Suppressor macrophage treated with lipopolysaccharide for 1 hour (primary cell): ENCODE measurements around the gene BIN1.
A peak's percentile ranks its signal among the peaks of the same experiment; 100 is the strongest.

Experiments used
- DNase-seq, 3 donors: peaks; one replicate each; pipeline ENCODE4 v3.0.0-alpha.2; 2020 to 2022

The BIN1 gene

DNA sequence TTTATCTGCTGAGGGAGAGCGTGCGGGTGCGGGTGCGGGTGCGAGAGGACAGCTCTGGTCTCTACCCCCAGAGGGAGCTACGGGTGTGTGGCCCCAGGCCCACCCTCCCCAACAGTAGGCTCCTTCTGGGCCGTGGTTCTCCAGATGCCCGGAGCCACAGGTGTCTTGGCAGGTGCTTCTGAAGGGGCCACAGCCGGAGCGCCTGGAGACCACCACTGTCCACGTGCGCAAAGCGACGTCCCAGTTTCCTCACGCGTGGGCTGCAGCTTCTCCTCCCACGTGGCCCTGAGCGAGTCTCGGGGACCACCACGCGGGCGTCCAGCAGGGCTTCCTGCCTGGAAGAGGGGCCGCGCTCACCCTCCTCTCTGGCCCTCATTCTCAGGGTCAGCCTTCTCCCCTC lies 90.6 kb downstream of the BIN1 start:
- DNase-seq: no peak

DNA sequence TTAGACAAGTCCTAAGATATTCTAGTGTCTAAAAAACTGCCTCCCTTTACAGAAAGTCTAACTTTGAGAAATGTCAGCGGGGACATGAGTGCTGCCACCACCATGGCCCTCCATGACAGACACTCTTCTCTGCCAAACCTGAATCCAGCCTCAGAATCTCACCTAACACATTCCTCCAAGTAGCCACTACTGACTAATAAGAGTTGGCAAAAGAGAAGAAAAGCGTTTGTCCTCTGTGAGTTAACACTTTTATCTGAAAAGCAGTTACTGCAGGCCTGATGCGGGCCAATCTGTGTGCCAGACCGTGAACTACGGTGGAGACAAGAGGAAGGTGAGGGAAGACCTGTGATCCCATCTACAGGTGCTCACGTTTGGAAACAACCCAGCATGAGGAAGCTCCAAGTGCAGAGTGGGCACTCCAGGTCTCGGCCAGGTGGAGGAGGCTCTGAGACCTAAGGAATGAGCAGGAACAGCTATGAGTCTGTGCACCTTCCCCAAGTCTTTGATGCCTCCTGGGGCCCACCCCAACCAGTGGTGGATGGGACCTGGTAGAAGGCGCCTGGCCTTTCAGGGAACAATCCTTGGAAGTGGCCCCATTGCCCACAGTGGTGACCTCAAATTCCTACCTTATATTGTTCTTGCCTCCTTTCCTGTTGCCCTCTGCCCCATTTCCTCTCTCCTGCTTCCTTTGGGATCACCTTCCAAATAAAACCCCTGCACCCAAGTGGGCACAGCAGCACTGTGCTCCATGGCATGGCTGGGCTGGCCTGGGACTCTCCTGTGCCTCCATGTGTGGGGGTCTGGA lies 91.6 kb downstream of the BIN1 start:
- DNase-seq: no peak

DNA sequence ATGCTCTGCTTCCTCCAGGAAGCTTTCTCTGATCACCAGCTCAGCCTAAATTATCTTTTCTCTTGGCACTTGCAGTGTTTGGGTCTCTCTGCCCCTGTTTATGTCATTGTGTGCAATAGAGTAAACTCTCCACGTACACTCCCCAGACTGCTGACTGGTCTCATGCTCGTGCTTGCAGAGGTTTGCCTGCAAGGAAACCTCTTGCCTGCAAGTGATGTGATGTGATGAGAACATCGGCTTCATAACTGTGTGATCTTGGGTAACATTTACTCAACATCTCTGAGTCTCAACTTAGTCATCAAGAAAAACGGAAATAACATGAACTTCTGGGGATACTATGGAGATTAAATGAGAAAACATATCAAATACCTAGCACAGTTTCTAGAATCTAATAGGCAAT lies 92.3 kb downstream of the BIN1 start:
- peak; percentile 72 to 87 (median 83) for DNase-seq

DNA sequence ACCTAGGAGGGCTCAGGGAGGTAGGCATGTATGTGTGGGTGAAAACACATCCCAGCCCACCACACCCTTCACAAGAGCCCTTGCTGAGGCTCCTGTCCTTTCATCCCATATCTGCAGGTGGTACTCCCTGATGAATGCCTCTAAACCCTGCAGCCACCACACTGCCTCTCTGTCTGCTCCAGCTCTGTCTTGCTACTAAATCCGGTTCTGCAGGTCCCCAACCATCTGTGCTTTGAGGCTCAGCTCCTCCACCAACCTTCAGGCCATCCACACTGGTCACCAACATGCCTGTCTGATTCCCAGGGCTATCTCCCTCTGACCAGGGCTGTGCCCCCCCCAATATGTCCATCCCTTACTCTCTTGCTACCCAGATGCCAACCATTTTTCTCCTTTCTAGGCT lies 92.7 kb downstream of the BIN1 start:
- DNase-seq: no peak

DNA sequence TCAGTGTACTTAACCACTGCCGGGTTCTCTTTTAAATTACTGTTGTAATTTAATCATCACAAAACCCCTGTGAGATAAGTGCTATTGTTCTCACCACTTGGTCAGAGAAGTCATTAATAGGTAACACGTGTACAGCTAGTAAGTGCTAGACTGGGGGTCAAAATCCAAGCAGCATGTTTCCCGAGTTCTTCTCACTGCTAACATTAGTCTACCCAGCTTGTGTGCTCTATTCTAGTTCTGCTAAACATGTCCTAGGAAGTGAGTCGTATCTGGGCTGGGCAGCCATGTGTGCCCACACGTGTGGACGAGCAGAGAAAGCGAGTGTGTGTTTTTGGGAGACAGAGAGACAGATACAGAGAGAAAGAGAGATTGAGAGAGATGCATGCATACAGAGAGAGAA lies 94.1 kb downstream of the BIN1 start:
- DNase-seq: peak in 2 of 3 donors; percentile 15 to 35

DNA sequence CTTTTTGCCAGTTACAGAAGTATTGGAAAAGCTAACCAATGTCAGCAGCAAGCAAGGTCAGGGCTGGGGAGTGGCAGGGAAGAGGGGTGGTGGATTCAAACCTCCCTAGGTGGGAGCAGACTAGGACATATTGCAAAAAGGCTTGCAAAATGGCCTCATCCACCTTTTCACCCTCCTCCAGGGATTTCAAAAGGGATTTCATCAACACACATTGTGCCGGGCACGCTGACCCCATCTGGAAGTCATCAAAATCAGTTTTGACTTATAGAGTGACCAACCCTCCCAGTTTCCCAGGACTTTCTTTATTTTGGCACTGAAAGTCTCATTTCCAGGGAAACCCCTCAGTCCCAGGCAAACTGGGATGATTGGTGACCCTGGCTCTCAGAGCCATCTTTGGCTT lies 94.7 kb downstream of the BIN1 start:
- DNase-seq: no peak

DNA sequence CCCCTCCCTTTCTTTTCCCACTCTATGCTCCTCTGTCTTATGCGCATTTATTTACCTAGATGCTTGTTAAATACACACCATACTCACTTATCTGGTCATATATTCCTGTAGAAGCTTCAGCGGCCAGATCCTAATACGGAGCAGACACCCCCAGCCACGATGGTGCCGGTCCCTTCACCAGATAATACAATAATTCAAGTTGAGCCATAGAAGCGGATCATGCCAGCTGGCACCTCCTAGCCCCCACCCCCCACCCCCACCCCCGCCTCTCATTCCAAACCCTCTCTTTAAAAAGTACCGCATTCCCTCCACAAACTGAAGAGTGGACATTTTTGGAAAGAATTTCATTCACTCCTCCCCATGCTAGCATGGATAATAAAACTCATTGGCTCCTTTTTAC lies 95.2 kb downstream of the BIN1 start:
- no peak for DNase-seq

DNA sequence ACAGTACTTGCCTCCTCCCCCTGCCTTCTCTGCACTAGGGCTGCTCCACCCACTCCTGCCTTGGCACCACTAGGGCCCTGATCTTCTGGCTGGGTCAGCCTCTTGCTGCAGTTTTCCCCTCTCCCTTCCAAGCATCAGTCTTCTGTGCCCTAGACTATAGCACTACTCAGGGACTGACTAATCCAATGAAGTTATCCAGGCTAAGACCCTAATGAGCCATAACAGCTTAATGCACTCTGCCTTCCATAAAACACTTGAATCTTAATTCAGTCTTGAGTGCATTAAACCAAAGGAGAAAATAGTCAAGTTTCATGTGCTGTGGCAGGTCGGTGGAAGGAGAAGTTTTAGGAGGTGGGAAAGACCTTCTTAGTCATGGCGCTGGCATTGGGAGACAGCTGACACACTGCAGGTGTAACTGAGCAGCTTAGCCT lies 95.7 kb downstream of the BIN1 start:
- DNase-seq: peak in 1 of 3 donors; percentile 57

DNA sequence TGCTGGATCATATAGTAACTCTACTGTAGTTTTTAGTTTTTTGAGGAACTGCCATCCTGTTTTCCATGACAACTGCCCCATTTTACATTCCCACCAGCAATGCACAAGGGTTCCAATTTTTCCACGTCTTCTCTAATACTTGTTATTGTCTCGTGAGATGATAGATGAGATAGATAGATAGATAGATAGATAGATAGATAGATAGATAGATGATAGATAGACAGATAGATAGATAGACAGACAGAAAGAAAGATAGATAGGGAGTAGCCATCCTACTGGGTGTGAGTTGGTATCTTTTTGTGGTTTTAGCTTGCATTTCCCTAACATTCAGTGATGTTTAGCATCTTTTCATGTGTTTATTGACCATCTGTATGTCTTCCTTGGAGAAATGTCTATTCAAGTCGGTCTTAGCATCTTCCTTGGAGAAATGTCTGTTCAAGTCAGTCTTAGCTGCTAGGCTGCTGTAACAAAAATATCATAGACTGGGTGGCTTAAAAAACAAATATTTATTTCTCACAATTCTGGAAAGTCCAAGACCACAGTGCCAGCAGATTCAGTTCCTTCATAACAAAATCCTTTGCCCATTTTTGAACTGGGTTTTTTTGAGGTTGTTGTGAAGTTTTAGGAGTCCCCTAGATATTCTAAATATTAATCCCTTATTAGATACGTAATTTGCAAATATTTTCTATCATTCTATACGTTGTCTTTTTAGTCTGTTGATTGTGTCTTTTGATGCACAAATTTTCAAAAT lies 98.5 kb downstream of the BIN1 start:
- DNase-seq: peak; percentile 22 to 56 (median 50)

DNA sequence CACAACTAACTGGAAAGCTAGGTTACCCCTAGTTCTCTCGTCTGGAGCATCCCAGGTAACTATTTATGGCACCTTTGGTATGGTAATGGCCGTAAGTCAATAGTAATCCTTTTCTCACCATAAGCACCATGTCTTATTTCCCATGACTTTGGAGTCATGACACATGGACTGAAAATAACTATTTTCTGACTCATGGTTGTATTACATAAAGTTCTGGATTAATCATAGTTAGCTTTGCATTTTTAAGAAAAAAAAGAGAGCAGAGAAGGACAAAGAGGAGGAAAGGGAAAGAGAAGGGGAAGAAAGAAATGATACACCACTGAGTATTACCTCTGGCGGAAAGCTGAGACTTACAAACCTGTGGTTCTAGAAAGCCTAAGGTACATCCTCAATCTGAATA lies 99.3 kb downstream of the BIN1 start:
- DNase-seq: peak; percentile 20 to 70 (median 60)

DNA sequence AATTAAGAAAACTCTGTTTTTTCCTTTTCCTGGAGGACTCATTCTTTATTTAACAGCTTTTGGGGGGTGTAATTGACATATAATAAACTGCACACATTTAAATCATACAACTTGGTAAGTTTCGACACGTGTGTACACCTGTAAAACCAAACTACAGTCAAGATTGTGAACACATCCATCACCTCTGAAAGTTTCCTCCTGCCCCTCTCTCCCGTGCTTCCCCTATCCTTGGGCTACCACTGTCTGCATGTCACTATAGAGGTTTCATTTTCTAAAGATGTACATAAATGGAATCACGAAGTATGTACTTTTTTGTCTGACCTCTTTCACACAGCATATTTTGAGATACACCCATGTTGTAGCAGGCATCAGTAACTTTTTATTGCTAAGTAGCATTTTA lies 100.0 kb downstream of the BIN1 start:
- no peak for DNase-seq

DNA sequence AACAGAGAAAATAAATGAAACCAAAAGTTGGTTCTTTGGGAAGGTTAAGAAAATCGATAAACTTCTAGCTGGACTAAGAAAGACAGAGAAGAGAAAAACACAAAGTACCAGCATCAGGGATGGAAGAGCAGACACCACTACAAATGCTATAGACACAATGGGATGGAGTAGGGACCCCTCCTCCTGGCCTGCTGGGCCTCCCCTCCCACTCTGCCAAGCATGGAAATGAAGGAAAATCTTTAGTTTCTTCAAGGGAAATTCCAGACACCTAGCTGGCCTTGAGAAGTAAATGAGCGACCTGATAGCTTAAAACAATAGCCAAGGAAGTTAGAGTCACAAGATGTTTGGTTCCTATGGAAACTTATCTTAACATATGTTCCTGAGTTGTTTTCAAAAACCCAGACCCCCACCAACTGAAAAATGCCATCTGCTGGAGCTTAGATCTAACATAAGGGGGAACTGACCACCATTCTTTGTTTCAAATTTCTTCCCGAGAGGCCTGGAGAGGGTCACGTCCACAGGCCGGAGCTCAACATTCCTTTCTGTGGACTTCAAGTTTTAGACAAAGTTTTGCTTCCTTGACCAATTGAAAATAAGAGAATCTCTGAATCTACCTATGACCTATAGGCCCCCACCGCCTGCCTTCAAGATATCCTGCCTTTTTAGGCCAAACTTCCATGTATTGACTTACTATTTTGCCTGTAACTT lies 101.9 kb downstream of the BIN1 start:
- no peak for DNase-seq

DNA sequence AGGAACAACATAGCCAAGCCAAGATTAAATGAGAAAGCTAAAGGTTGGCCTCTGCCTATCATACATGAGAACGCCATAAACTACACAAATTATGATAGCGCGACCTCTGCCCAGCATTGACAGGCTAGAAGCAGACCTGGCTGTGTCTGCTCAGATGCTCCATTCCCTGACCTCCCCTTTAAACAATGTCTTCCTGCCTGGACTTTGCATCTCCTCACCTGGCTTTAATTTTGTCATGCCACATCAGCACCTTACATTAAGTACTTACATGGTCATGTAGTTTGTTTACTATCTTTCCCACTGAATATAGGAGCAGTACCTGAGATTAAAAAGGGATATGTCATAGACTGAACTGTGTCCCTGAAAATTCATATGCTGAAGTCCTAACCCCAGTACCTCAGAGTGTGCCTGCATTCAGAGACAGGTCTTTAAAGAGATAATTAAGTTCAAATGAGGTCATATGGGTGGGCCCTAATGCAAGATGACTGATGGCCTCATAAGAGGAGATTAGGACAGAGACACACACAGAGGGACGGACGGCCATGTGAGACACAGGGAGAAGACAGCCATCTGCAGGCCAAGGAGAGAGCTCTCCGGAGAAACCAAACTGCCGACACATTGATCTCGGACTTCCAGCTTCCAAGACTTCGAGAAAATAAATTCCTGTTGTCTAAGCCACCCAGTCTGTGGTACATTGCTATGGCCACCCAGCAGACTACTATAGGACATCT lies 103.7 kb downstream of the BIN1 start:
- no peak for DNase-seq

DNA sequence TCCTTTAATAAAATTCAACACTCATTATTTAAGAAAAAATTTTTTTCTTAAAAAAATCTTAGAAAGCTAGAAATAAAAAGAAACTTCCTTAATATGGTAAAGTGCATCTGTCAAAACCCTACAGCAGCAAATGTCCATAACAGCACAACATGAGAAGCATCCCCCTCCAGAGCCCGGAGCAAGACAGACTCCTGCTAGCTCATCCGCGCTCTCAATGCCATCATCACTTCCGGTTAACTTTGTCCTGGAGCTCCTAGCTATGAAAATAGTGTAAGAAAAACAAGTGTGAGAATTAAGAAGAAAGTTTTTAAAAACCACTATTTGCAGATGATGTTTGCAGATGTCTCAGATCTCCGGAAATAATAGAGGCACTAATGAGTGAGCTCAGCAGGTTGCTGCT lies 105.2 kb downstream of the BIN1 start:
- no peak for DNase-seq

DNA sequence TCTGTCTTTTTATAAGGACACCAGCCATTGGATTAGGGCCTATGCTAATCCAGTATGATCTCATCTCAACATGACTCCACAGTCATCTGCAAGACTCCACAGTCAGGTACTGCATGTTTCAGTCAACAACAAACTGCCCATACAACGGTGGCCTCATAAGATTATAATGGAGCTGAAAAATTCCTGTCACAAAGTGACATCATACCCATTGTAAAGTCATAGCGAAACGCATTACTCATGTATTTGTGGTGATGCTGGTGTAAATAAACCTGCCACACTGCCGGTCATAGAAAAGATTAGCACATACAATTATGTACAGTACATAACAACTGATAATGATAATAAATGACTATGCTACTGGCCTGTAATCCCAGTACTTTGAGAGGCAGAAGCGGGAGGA lies 106.0 kb downstream of the BIN1 start:
- DNase-seq: no peak

DNA sequence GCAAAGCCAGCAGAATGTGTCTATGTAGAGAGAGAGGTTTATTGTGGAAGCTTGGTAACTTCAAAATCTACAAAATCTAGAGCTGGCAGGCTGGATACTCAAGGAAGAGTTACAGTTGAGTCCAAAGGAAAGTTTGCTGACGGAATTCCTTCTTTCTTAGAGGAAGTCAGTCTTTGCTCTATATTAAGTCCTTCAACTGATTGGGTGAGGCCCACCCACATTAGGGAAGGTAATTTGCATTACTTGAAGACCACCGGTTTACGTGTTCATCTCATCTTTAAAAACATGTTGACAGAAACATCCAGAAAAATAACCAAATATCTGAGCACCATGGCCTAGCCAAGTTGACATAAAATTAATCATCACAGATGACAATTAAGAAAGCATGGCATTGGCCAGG lies 106.8 kb downstream of the BIN1 start:
- no peak for DNase-seq

DNA sequence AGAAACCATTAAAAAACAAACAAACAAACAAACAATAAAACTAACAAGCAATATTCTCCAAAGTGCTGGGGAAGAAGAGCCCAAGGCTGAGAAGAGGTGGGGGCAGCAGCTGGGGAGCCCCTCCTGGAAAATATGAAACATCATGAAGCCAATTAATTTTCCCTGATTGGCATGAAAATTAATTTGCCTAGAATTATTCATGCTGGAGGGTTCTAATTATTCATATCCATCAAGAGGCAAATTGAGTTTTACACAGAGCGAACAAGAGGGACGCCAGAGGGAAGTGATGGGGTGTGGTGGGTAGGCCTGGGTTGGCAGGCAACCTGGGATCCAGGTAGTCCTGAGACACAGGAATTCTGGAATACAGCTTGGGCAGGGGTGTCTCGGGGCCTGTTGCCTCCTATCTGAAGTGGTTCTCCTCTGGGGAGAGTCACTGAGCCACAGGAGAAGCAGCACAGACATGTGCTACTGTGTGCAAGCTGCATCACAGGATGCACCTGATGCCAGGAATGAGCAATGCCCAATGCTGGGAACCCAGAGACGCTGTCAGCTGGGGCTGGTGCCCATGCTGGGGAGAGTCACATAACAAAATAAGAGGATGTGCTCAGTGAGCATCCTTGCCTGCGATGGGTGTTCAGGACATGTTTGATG lies 107.7 kb downstream of the BIN1 start:
- DNase-seq: no peak

DNA sequence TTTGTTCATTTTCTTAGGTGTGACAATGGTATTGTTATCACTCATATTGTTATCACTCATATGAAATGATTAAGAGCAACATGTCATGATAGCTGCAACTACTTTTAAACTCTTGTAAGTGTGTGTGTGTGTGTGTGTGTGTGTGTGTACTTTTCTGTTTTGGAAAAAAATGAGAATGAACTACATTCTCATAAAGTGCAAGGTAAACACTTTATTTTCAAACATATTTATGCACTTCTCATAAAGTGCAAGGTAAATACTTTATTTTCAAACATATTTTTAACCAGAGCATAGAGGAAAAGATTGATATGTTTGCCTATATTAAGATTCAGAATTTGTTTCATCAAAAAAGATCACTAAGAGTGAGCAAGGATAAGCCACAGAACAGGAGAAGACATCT lies 108.5 kb downstream of the BIN1 start:
- no peak for DNase-seq
